GM19467 (cell line): ENCODE measurements around the gene DNAH9.

ENCODE experiments used
- ATAC-seq: cut with Tn5 transposase; IDR thresholded peaks from one replicate; pipeline ENCODE4 v1.9.1; 2021; ENCODE audit warnings: mild to moderate bottlenecking, moderate library complexity; ENCODE audit not compliant: unreplicated experiment

The DNAH9 gene

GRCh38 chr17:11608396-11608795 is 10.1 kb downstream of the DNAH9 start:
- no peak for ATAC-seq

GRCh38 chr17:11610999-11611566 is 12.8 kb downstream of the DNAH9 start:
- ATAC-seq: no peak

- ATAC-seq: no peak
These were observed 14.7 kb downstream of the DNAH9 start for GRCh38 chr17:11612956-11613355.

GRCh38 chr17:11618861-11619566 is 20.7 kb downstream of the DNAH9 start:
- ATAC-seq: no peak

GRCh38 chr17:11622492-11622891 is 24.2 kb downstream of the DNAH9 start:
- no peak for ATAC-seq

GRCh38 chr17:11624976-11625375 is 26.7 kb downstream of the DNAH9 start:
- ATAC-seq: no peak

- ATAC-seq: no peak
These were observed 27.6 kb downstream of the DNAH9 start for GRCh38 chr17:11625878-11626277.

- ATAC-seq: no peak
These were observed 29.2 kb downstream of the DNAH9 start for GRCh38 chr17:11627301-11627940.

- ATAC-seq: no peak
These were observed 30.1 kb downstream of the DNAH9 start for GRCh38 chr17:11628374-11628773.

- no peak for ATAC-seq
These were observed 30.6 kb downstream of the DNAH9 start for GRCh38 chr17:11628831-11629230.

- no peak for ATAC-seq
These were observed 38.5 kb downstream of the DNAH9 start for GRCh38 chr17:11636771-11637170.

- no peak for ATAC-seq
These were observed 39.5 kb downstream of the DNAH9 start for GRCh38 chr17:11637796-11638195.

GRCh38 chr17:11638700-11639265 is 40.5 kb downstream of the DNAH9 start:
- no peak for ATAC-seq

- no peak for ATAC-seq
These were observed 41.6 kb downstream of the DNAH9 start for GRCh38 chr17:11639736-11640462.

- ATAC-seq: no peak
These were observed 42.2 kb downstream of the DNAH9 start for GRCh38 chr17:11640463-11640814.

- no peak for ATAC-seq
These were observed 43.4 kb downstream of the DNAH9 start for GRCh38 chr17:11641521-11642275.

- ATAC-seq: no peak
These were observed 44.4 kb downstream of the DNAH9 start for GRCh38 chr17:11642655-11643054.

- ATAC-seq: no peak
These were observed 45.6 kb downstream of the DNAH9 start for GRCh38 chr17:11643851-11644250.

- no peak for ATAC-seq
These were observed 46.3 kb downstream of the DNAH9 start for GRCh38 chr17:11644265-11645212.

- no peak for ATAC-seq
These were observed 47.2 kb downstream of the DNAH9 start for GRCh38 chr17:11645426-11645825.
